Mesenchymal stem cell (in vitro differentiated cells and primary cell): ENCODE measurements around the gene DCBLD1.

Experiments used
- DNase-seq: peaks from one replicate; pipeline ENCODE4 v3.0.0-alpha.2; 2013
- H2AFZ ChIP-seq: one replicate; pipeline ENCODE4 v1.6.1; 2013; ENCODE audit warnings: low read depth, mild to moderate bottlenecking, control low read depth, inconsistent platforms, low read length, moderate library complexity
- H2AK5ac ChIP-seq: 2 replicates; pipeline ENCODE4 v1.6.1; 2013; ENCODE audit warnings: low read length, moderate library complexity, mild to moderate bottlenecking, inconsistent platforms; ENCODE audit not compliant: severe bottlenecking
- H2BK120ac ChIP-seq: one replicate; pipeline ENCODE4 v1.6.1; 2013; ENCODE audit warnings: low read depth, mild to moderate bottlenecking, inconsistent platforms, low read length, moderate library complexity
- H2BK12ac ChIP-seq, 2 experiments: one replicate each; pipeline ENCODE4 v1.6.1; 2013; ENCODE audit warnings: inconsistent platforms in 2 of 2, low read length in 2 of 2, mild to moderate bottlenecking in 2 of 2, moderate library complexity in 2 of 2, control low read depth in 1 of 2
- H2BK15ac ChIP-seq: one replicate; pipeline ENCODE4 v1.6.1; 2013; ENCODE audit warnings: mild to moderate bottlenecking, low read depth, inconsistent platforms; ENCODE audit not compliant: poor library complexity, severe bottlenecking
- H2BK5ac ChIP-seq: 2 replicates; pipeline ENCODE4 v1.6.1; 2013; ENCODE audit warnings: low read depth, mild to moderate bottlenecking, low read length, control low read depth, inconsistent platforms; ENCODE audit not compliant: poor library complexity, severe bottlenecking
- H3K14ac ChIP-seq, 2 experiments: one replicate each; pipeline ENCODE4 v1.6.1; 2013; ENCODE audit warnings: inconsistent platforms in 2 of 2, low read length in 2 of 2, control low read depth in 1 of 2, mild to moderate bottlenecking in 1 of 2, moderate library complexity in 1 of 2
- H3K18ac ChIP-seq, 2 experiments: one replicate each; pipeline ENCODE4 v1.6.1; 2013; ENCODE audit warnings: inconsistent platforms in 2 of 2, low read length in 2 of 2, control low read depth in 1 of 2, low read depth in 1 of 2, mild to moderate bottlenecking in 1 of 2
- H3K23ac ChIP-seq, 2 experiments: one replicate each; pipeline ENCODE4 v1.6.1; 2013; ENCODE audit warnings: inconsistent platforms in 2 of 2, low read length in 2 of 2, mild to moderate bottlenecking in 2 of 2, moderate library complexity in 2 of 2, control low read depth in 1 of 2
- H3K27ac ChIP-seq: 2 replicates; pipeline ENCODE4 v1.5.1; 2013; ENCODE audit warnings: mild to moderate bottlenecking, moderate library complexity, low read length, control low read depth, inconsistent platforms; ENCODE audit not compliant: poor library complexity, severe bottlenecking
- H3K27me3 ChIP-seq, 2 experiments: 2 replicates each; pipeline versions ENCODE4 v1.6.1 to v1.7.0; 2013; ENCODE audit warnings: low read length in 2 of 2, mild to moderate bottlenecking in 2 of 2, moderate library complexity in 2 of 2, control low read depth in 1 of 2, inconsistent platforms in 1 of 2; ENCODE audit not compliant: control insufficient read depth in 1 of 2, insufficient read depth in 1 of 2
- H3K36me3 ChIP-seq, 2 experiments: 2 replicates each; pipeline versions ENCODE4 v1.6.1 to v1.7.0; 2013; ENCODE audit warnings: low read length in 2 of 2, control low read depth in 1 of 2, inconsistent platforms in 1 of 2, low read depth in 1 of 2, mild to moderate bottlenecking in 1 of 2; ENCODE audit not compliant: insufficient read depth in 2 of 2, control insufficient read depth in 1 of 2
- H3K4ac ChIP-seq, 2 experiments: one replicate each; pipeline ENCODE4 v1.6.1; 2013; ENCODE audit warnings: inconsistent platforms in 2 of 2, low read length in 2 of 2, mild to moderate bottlenecking in 2 of 2, moderate library complexity in 2 of 2, control low read depth in 1 of 2, low read depth in 1 of 2
- H3K4me1 ChIP-seq: 2 replicates; pipeline ENCODE4 v1.6.1; 2013; ENCODE audit warnings: low read depth, low read length, control low read depth; ENCODE audit not compliant: control insufficient read depth, insufficient read depth
- H3K4me2 ChIP-seq: 2 replicates; pipeline ENCODE4 v1.6.1; 2013; ENCODE audit warnings: low read length, mild to moderate bottlenecking, inconsistent platforms; ENCODE audit not compliant: poor library complexity, severe bottlenecking
- H3K4me3 ChIP-seq, 2 experiments: 2 replicates each; pipeline versions ENCODE4 v1.5.1 to v1.7.0; 2013; ENCODE audit warnings: low read length in 2 of 2, mild to moderate bottlenecking in 2 of 2, control low read depth in 1 of 2, low read depth in 1 of 2; ENCODE audit not compliant: insufficient read depth in 1 of 2
- H3K79me1 ChIP-seq: replicated peaks from 2 replicates; pipeline ENCODE4 v1.6.1; 2013; ENCODE audit warnings: mild to moderate bottlenecking, control low read depth, low read length, inconsistent platforms; ENCODE audit not compliant: poor library complexity, severe bottlenecking
- H3K9ac ChIP-seq: 2 replicates; pipeline ENCODE4 v1.7.0; 2013; ENCODE audit warnings: mild to moderate bottlenecking, low read length, moderate library complexity
- H3K9me3 ChIP-seq: 2 replicates; pipeline ENCODE4 v1.7.0; 2013; ENCODE audit warnings: mild to moderate bottlenecking, low read length; ENCODE audit not compliant: control insufficient read depth
- H4K8ac ChIP-seq: one replicate; pipeline ENCODE4 v1.6.1; 2013; ENCODE audit warnings: inconsistent platforms, mild to moderate bottlenecking, low read length, moderate library complexity
- H4K91ac ChIP-seq: one replicate; pipeline ENCODE4 v1.6.1; 2013; ENCODE audit warnings: mild to moderate bottlenecking, low read length, inconsistent platforms
- WGBS: methylation state at CpG from one replicate; pipeline ENCODE4 v1.1.7; 2013; ENCODE audit warnings: mixed read lengths; 5-methylcytosine and 5-hydroxymethylcytosine counted together

The DCBLD1 gene

GRCh38 chr6:117480651-117481050 is 1.8 kb upstream of the DCBLD1 start:
- no peak overlapping the region for H3K9ac ChIP-seq
- no peak overlapping the region for H2BK12ac ChIP-seq
- no peak overlapping the region for H4K8ac ChIP-seq
- no peak overlapping the region for H2BK120ac ChIP-seq
- no peak overlapping the region for H3K4me3 ChIP-seq
- no peak overlapping the region for H2AFZ ChIP-seq
- H4K91ac ChIP-seq: no peak overlapping the region
- no peak overlapping the region for H3K14ac ChIP-seq
- no peak overlapping the region for H3K4me2 ChIP-seq
- WGBS: 80% methylated on average over 1 of the region's 3 CpGs
- H3K27me3 ChIP-seq: no peaks in the 10 kb centered on the region
- H3K18ac ChIP-seq: peak overlapping the region in 1 of 2 experiments; percentile 24
- H3K9me3 ChIP-seq: no peaks in the 10 kb centered on the region
- no peak overlapping the region for H3K27ac ChIP-seq
- H3K23ac ChIP-seq: no peak overlapping the region
- peaks cover 7% of the 10 kb centered on the region for H3K4me1 ChIP-seq
- H2BK15ac ChIP-seq: no peak overlapping the region
- H2BK5ac ChIP-seq: no peak overlapping the region
- no peaks in the 10 kb centered on the region for H3K79me1 ChIP-seq
- H3K4ac ChIP-seq: no peak overlapping the region
- H2AK5ac ChIP-seq: no peak overlapping the region
- no peak for DNase-seq
- H3K36me3 ChIP-seq: no peaks in the 10 kb centered on the region

- H3K4me1 ChIP-seq: peaks cover 7% of the 10 kb centered on the region
- H3K79me1 ChIP-seq: no peaks in the 10 kb centered on the region
- H4K91ac ChIP-seq: no peak overlapping the region
- no peak overlapping the region for H3K4me2 ChIP-seq
- H3K4me3 ChIP-seq: peak overlapping the region in 1 of 2 experiments; percentile 92
- WGBS: 49% methylated on average over 22 of the region's 22 CpGs
- no peak for DNase-seq
- H2AK5ac ChIP-seq: no peak overlapping the region
- H3K14ac ChIP-seq: peak overlapping the region in 1 of 2 experiments; percentile 18
- peak overlapping the region in 1 of 2 experiments; percentile 98 for H2BK12ac ChIP-seq
- H3K36me3 ChIP-seq: no peaks in the 10 kb centered on the region
- peak overlapping the region; percentile 27 for H4K8ac ChIP-seq
- no peak overlapping the region for H3K27ac ChIP-seq
- no peak overlapping the region for H2BK15ac ChIP-seq
- H3K9me3 ChIP-seq: no peaks in the 10 kb centered on the region
- H3K27me3 ChIP-seq: no peaks in the 10 kb centered on the region
- peak overlapping the region in 1 of 2 experiments; percentile 86 for H3K4ac ChIP-seq
- H3K9ac ChIP-seq: no peak overlapping the region
- peak overlapping the region in 1 of 2 experiments; percentile 11 for H3K18ac ChIP-seq
- no peak overlapping the region for H2AFZ ChIP-seq
- no peak overlapping the region for H2BK120ac ChIP-seq
- no peak overlapping the region for H2BK5ac ChIP-seq
- no peak overlapping the region for H3K23ac ChIP-seq
Measured at GRCh38 chr6:117481278-117481925, 1.1 kb upstream of the DCBLD1 start.

GRCh38 chr6:117481926-117482239 is 591 bp upstream of the DCBLD1 start:
- Histone ChIP-seq H4K91ac (no peak overlapping the region), H2AFZ (no peak overlapping the region), H3K14ac (no peak overlapping the region), H3K27me3 (no peaks in the 10 kb centered on the region), H3K9me3 (no peaks in the 10 kb centered on the region), H2AK5ac (no peak overlapping the region), H3K79me1 (no peaks in the 10 kb centered on the region), H3K23ac (no peak overlapping the region), H3K4me3 (peak overlapping the region; percentile 86 to 92), H2BK5ac (no peak overlapping the region), H3K9ac (peak overlapping the region; percentile 49), H3K4me1 (peaks cover 7% of the 10 kb centered on the region), H2BK120ac (no peak overlapping the region), H3K27ac (no peak overlapping the region), H3K36me3 (peaks cover 0 to 3% of the 10 kb centered on the region in 2 experiments), H3K4me2 (peak overlapping the region; percentile 71), H3K4ac (no peak overlapping the region), H2BK12ac (no peak overlapping the region), H2BK15ac (peak overlapping the region; percentile 97), H4K8ac (peak overlapping the region; percentile 99), H3K18ac (no peak overlapping the region)
- no peak for DNase-seq
- 41% methylated on average over 2 of the region's 2 CpGs for WGBS

- under 1% methylated on average over 37 of the region's 46 CpGs for WGBS
- H3K4me2 ChIP-seq: peak overlapping the region; percentile 77
- H3K9ac ChIP-seq: peak overlapping the region; percentile 92
- H3K27ac ChIP-seq: peak overlapping the region; percentile 80
- peak overlapping the region; percentile 60 to 95 for H3K4ac ChIP-seq
- no peaks in the 10 kb centered on the region for H3K9me3 ChIP-seq
- peak overlapping the region; percentile 8 for H4K8ac ChIP-seq
- H3K36me3 ChIP-seq: peaks cover 0 to 9% of the 10 kb centered on the region in 2 experiments
- peak overlapping the region; percentile 60 for H2AFZ ChIP-seq
- peak overlapping the region; percentile 90 for H2BK15ac ChIP-seq
- H3K14ac ChIP-seq: peak overlapping the region in 1 of 2 experiments; percentile 94
- H2BK120ac ChIP-seq: no peak overlapping the region
- H3K4me3 ChIP-seq: peak overlapping the region; percentile 86 to 92
- DNase-seq: peak; percentile 74
- H2AK5ac ChIP-seq: no peak overlapping the region
- H3K23ac ChIP-seq: no peak overlapping the region
- peaks cover 7% of the 10 kb centered on the region for H3K4me1 ChIP-seq
- peak overlapping the region in 1 of 2 experiments; percentile 12 for H2BK12ac ChIP-seq
- H2BK5ac ChIP-seq: peak overlapping the region; percentile 39
- no peaks in the 10 kb centered on the region for H3K79me1 ChIP-seq
- peak overlapping the region; percentile 94 to 99 for H3K18ac ChIP-seq
- H3K27me3 ChIP-seq: no peaks in the 10 kb centered on the region
- H4K91ac ChIP-seq: peak overlapping the region; percentile 34
Measured at GRCh38 chr6:117483004-117483644, 650 bp downstream of the DCBLD1 start.
